ENCODE results near the gene STAB1.
A peak's percentile ranks its signal among the peaks of the same experiment; 100 is the strongest.

The STAB1 gene

GRCh38 chr3:52461874-52462273 lies 33.3 kb upstream of the STAB1 start:
- no peak for DNase-seq

GRCh38 chr3:52463416-52463815 lies 31.7 kb upstream of the STAB1 start:
- no peak for DNase-seq

- DNase-seq: no peak
These were observed 26.8 kb upstream of the STAB1 start for GRCh38 chr3:52468336-52468735.

GRCh38 chr3:52469001-52469400 lies 26.1 kb upstream of the STAB1 start:
- DNase-seq: no peak

GRCh38 chr3:52470920-52471319 lies 24.2 kb upstream of the STAB1 start:
- DNase-seq: no peak

GRCh38 chr3:52471371-52472238 lies 23.5 kb upstream of the STAB1 start:
- DNase-seq: peak; percentile 33

GRCh38 chr3:52472239-52473000 lies 22.7 kb upstream of the STAB1 start:
- DNase-seq: no peak

- no peak for DNase-seq
These were observed 22.1 kb upstream of the STAB1 start for GRCh38 chr3:52473026-52473425.

GRCh38 chr3:52477076-52477795 lies 17.9 kb upstream of the STAB1 start:
- no peak for DNase-seq

- DNase-seq: no peak
These were observed 17.4 kb upstream of the STAB1 start for GRCh38 chr3:52477796-52478095.

- DNase-seq: no peak
These were observed 15.9 kb upstream of the STAB1 start for GRCh38 chr3:52479037-52479876.

GRCh38 chr3:52479877-52480575 lies 15.1 kb upstream of the STAB1 start:
- no peak for DNase-seq

GRCh38 chr3:52480768-52481715 lies 14.1 kb upstream of the STAB1 start:
- no peak for DNase-seq

- DNase-seq: no peak
These were observed 13.2 kb upstream of the STAB1 start for GRCh38 chr3:52481819-52482521.

GRCh38 chr3:52483081-52483480 lies 12.1 kb upstream of the STAB1 start:
- DNase-seq: no peak

GRCh38 chr3:52483577-52484381 lies 11.4 kb upstream of the STAB1 start:
- DNase-seq: no peak

GRCh38 chr3:52484680-52485461 lies 10.3 kb upstream of the STAB1 start:
- no peak for DNase-seq

GRCh38 chr3:52487050-52487787 lies 7.9 kb upstream of the STAB1 start:
- no peak for DNase-seq

Data from CD4-positive, alpha-beta T cell treated with Interferon gamma for 1 hour (primary cell).